DMS114 treated with DMSO at 0.1 percent for 48 hours (cell line): ENCODE measurements around the gene ACTRT2.

Source experiments
- DNase-seq: peaks from one replicate; lab custom pipeline; 2025; ENCODE audit not compliant: unreplicated experiment; lab: John Stamatoyannopoulos, UW

ACTRT2 gene

GRCh38 chr1:3052501-3052900 is 31.2 kb downstream of the ACTRT2 start:
- no peak for DNase-seq

- no peak for DNase-seq
Measured at GRCh38 chr1:3053366-3053980, 32.2 kb downstream of the ACTRT2 start.

- DNase-seq, result no peak
Measured at GRCh38 chr1:3053986-3054385, 32.7 kb downstream of the ACTRT2 start.

- no peak for DNase-seq
Measured at GRCh38 chr1:3054474-3054873, 33.2 kb downstream of the ACTRT2 start.

GRCh38 chr1:3055051-3055450 is 33.8 kb downstream of the ACTRT2 start:
- no peak for DNase-seq

- DNase-seq, result no peak
Measured at GRCh38 chr1:3056641-3057040, 35.4 kb downstream of the ACTRT2 start.

- DNase-seq, result no peak
Measured at GRCh38 chr1:3058263-3059030, 37.2 kb downstream of the ACTRT2 start.

GRCh38 chr1:3060127-3060526 is 38.9 kb downstream of the ACTRT2 start:
- no peak for DNase-seq

GRCh38 chr1:3060601-3061551 is 39.6 kb downstream of the ACTRT2 start:
- DNase-seq, result no peak

- no peak for DNase-seq
Measured at GRCh38 chr1:3061566-3061965, 40.3 kb downstream of the ACTRT2 start.

GRCh38 chr1:3061981-3062615 is 40.8 kb downstream of the ACTRT2 start:
- DNase-seq, result no peak

GRCh38 chr1:3062616-3063378 is 41.5 kb downstream of the ACTRT2 start:
- no peak for DNase-seq

- no peak for DNase-seq
Measured at GRCh38 chr1:3063379-3064295, 42.4 kb downstream of the ACTRT2 start.

- no peak for DNase-seq
Measured at GRCh38 chr1:3064296-3064850, 43.1 kb downstream of the ACTRT2 start.

- no peak for DNase-seq
Measured at GRCh38 chr1:3064901-3065300, 43.6 kb downstream of the ACTRT2 start.

GRCh38 chr1:3065396-3065795 is 44.1 kb downstream of the ACTRT2 start:
- no peak for DNase-seq

- no peak for DNase-seq
Measured at GRCh38 chr1:3065797-3066196, 44.5 kb downstream of the ACTRT2 start.

- DNase-seq, result no peak
Measured at GRCh38 chr1:3066250-3066711, 45.0 kb downstream of the ACTRT2 start.

GRCh38 chr1:3066826-3067225 is 45.6 kb downstream of the ACTRT2 start:
- no peak for DNase-seq
